GM12873 (cell line): ENCODE measurements around the gene GAB2.

Experiments
- TF ChIP-seq, protein P1 (sequence below): IDR thresholded peaks from 2 replicates; pipeline ENCODE4 v1.5.1; 2012; ENCODE audit warnings: low read depth, mild to moderate bottlenecking, moderate library complexity, low read length, control low read depth; ENCODE audit not compliant: insufficient read depth; ENCODE audit errors: missing control alignments

The GAB2 gene

GRCh38 chr11:78318321-78319114, 99.1 kb downstream of the GAB2 start:
- TF ChIP-seq, protein P1, sequence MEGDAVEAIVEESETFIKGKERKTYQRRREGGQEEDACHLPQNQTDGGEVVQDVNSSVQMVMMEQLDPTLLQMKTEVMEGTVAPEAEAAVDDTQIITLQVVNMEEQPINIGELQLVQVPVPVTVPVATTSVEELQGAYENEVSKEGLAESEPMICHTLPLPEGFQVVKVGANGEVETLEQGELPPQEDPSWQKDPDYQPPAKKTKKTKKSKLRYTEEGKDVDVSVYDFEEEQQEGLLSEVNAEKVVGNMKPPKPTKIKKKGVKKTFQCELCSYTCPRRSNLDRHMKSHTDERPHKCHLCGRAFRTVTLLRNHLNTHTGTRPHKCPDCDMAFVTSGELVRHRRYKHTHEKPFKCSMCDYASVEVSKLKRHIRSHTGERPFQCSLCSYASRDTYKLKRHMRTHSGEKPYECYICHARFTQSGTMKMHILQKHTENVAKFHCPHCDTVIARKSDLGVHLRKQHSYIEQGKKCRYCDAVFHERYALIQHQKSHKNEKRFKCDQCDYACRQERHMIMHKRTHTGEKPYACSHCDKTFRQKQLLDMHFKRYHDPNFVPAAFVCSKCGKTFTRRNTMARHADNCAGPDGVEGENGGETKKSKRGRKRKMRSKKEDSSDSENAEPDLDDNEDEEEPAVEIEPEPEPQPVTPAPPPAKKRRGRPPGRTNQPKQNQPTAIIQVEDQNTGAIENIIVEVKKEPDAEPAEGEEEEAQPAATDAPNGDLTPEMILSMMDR = no peak

- TF ChIP-seq, protein P1 = no peak
Observed at GRCh38 chr11:78315724-78316123, 101.9 kb downstream of the GAB2 start.

DNA sequence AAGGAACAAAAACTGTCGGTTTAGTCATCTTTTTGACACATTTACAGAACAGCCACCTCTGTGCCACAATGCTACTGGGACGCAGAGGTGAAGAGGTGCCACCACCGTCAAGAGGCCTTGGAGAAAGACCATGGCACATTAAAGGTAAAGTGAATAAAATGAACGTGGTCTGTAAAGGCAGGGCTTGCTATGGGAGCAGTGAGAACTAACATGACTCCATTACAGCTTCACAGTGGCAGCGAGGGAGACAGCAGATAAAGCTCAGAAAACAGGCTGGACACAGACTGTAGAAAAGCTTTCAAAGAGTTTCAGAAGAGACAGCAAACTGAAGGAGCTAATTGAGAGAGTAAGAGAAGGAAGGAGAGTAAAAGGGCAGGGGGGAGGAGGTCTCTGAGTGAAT, 102.9 kb downstream of the GAB2 start:
- TF ChIP-seq, protein P1 = no peak

GRCh38 chr11:78313898-78314297, 103.7 kb downstream of the GAB2 start:
- TF ChIP-seq, protein P1 = no peak

- TF ChIP-seq, protein P1 = no peak
Observed at GRCh38 chr11:78313181-78313795, 104.3 kb downstream of the GAB2 start.

DNA sequence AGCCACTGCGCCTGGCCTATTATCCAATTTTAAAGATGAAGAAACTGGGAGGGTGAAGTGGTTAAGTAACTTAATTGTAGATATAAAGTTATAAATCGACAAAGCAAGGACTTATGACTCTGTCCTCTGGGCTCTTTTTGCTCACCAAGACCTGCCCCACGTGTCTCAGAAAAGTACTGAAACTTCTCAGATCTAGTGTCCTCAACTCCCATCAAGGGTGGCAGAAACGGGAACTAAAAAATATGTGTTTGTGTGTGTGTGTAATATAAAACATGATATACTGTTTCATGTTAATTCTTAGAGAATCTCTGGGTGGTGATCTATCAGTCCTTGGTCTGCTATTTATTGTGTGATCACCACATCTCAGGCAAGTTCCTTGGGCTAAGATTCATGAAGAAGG, 104.9 kb downstream of the GAB2 start:
- TF ChIP-seq, protein P1 = no peak

GRCh38 chr11:78311702-78312371, 105.8 kb downstream of the GAB2 start:
- TF ChIP-seq, protein P1 = no peak
